Duodenal mucosa (tissue), 2 donors: ENCODE results near the gene MDGA2.
"Not testable (repeated sequence)": the region's sequence is repeated elsewhere in the genome, so short reads cannot be mapped to it uniquely, and the experiment has no call there.

Experiments
- H3K27ac ChIP-seq: one replicate; pipeline ENCODE4 v1.7.0; 2013; ENCODE audit warnings: low read depth, low read length
- H3K27me3 ChIP-seq, 2 donors: one replicate each; pipeline ENCODE4 v1.7.0; 2013; ENCODE audit warnings: low read length in 2 of 2, control low read depth in 1 of 2; ENCODE audit not compliant: insufficient read depth in 2 of 2, control insufficient read depth in 1 of 2
- H3K36me3 ChIP-seq, 2 donors: one replicate each; pipeline ENCODE4 v1.7.0; 2013; ENCODE audit warnings: low read length in 2 of 2, control low read depth in 1 of 2; ENCODE audit not compliant: insufficient read depth in 2 of 2, control insufficient read depth in 1 of 2
- H3K4me1 ChIP-seq, 2 donors: one replicate each; pipeline ENCODE4 v1.7.0; 2013; ENCODE audit warnings: low read length in 2 of 2, control low read depth in 1 of 2; ENCODE audit not compliant: insufficient read depth in 2 of 2, control insufficient read depth in 1 of 2
- H3K4me3 ChIP-seq, 2 donors: one replicate each; pipeline ENCODE4 v1.7.0; 2013; ENCODE audit warnings: low read length in 2 of 2, low read depth in 1 of 2
- H3K9ac ChIP-seq, 2 donors: one replicate each; pipeline ENCODE4 v1.7.0; 2013; ENCODE audit warnings: low read length in 2 of 2, low read depth in 1 of 2
- H3K9me3 ChIP-seq, 2 donors: one replicate each; pipeline ENCODE4 v1.7.0; 2013; ENCODE audit warnings: low read length in 2 of 2, control low read depth in 1 of 2; ENCODE audit not compliant: control insufficient read depth in 1 of 2

The MDGA2 gene

DNA sequence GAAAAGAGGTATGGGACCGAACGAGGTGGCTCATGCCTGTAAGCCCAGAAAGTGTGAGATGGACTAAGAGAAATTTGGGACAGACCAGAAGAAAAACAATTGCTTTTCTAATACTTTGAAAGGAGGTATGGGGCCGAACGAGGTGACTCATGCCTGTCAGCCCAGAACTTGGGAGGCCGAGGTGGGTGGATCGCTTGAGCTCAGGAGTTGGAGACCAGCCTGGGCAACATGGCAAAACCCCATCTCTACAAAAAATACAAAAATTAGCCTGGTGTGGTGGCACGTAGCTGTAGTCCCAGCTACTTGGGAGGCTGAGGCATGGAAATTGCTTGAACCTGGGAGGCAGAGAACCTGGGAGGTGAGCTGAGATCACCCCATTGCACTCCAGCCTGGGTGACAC lies 483.2 kb downstream of the MDGA2 start:
- H3K9ac ChIP-seq, H3K4me3 ChIP-seq, H3K27me3 ChIP-seq, H3K4me1 ChIP-seq, H3K27ac ChIP-seq, H3K9me3 ChIP-seq, H3K36me3 ChIP-seq: not testable (repeated sequence)

DNA sequence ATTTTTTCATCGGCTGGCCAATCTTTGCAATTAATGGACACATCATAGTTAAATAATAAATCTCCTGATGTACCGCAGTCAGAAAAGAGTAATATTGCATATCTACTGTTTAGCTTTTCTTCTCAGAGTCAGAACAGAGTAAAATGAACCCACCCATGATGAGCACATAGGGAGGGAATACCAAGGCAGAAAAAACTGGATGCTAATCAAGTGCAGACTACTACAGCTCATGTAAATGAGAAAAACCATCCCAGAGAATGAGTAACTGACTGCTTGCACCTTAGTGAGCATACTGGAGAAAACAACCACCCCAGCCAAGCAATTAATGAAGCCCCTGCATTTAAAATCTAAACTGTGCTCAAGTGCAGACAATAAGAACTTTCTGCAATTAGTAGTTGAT lies 483.7 kb downstream of the MDGA2 start:
- Histone ChIP-seq H3K27ac (no peak overlapping the region), H3K9ac (no peak overlapping the region), H3K4me1 (no peaks in the 10 kb centered on the region), H3K9me3 (no peaks in the 10 kb centered on the region), H3K36me3 (no peaks in the 10 kb centered on the region), H3K27me3 (no peaks in the 10 kb centered on the region), H3K4me3 (no peak overlapping the region)

DNA sequence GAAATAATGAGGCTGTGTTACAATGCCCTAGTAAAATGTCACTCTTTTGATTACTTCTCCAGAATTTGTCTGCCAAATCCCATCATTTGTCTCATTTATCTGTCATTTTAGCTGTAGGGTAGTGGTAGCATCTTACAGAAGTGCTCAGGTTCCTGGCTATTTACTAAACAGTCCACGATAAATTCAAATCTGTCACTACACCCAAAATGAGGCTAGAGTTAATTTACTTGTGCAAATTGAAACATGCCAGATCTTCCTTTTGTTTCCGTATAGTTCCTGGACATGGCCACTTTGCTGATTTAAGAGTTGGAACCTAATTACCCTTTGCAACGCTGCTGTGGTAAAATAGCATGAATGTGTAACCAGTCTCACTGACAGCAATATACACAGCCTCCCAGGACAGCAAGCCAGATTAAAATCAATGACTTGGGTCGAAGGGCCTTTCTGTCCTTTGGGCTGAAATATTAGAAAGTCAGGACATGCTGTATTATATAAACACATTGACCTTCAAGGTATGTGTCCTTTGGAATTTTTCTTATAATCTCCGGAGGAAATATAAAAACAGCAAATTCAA lies 485.4 kb downstream of the MDGA2 start:
- no peak overlapping the region for H3K9ac ChIP-seq
- no peaks in the 10 kb centered on the region for H3K27me3 ChIP-seq
- H3K27ac ChIP-seq: no peak overlapping the region
- H3K4me1 ChIP-seq: no peaks in the 10 kb centered on the region
- no peak overlapping the region for H3K4me3 ChIP-seq
- no peaks in the 10 kb centered on the region for H3K9me3 ChIP-seq
- H3K36me3 ChIP-seq: no peaks in the 10 kb centered on the region

DNA sequence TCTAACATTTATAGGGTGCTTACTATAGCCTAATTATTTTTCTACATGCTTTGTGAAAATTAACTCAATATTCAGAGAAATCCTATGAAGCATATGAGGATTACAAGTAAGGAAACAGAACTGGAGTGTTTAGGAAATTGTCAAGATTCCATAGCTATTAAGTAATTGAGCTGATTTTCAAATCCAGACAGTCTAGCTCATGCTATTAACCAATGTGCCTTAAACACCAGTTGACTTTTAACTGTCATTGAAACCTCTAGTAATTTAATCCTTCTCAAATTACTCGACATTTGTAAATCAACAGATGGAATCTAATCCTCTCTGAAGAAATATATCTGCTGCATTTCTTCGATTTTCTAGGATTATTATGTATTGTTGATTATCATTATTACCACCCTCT lies 488.9 kb downstream of the MDGA2 start:
- no peak overlapping the region for H3K9ac ChIP-seq
- no peaks in the 10 kb centered on the region for H3K27me3 ChIP-seq
- H3K9me3 ChIP-seq: no peaks in the 10 kb centered on the region
- no peaks in the 10 kb centered on the region for H3K4me1 ChIP-seq
- H3K36me3 ChIP-seq: no peaks in the 10 kb centered on the region
- no peak overlapping the region for H3K27ac ChIP-seq
- H3K4me3 ChIP-seq: no peak overlapping the region

DNA sequence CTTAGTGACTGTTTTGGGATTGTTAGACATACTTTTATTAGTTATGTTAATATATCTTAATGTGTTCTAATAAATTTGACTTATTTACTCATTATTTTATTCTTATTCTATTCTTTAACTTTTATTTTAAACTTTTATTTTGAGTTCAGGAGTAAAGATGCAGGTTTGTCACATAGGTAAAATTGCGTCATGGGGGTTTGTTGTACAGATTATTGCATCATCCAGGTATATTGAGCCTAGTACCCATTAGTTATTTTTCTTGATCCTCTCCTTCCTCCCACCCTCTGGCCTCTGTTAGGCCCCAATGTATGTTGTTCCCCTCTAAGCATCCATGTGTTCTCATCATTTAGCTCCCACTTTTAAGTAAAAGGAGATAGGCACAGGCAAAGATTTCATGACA lies 495.5 kb downstream of the MDGA2 start:
- Histone ChIP-seq H3K4me3 (no peak overlapping the region), H3K9ac (no peak overlapping the region), H3K4me1 (no peaks in the 10 kb centered on the region), H3K36me3 (no peaks in the 10 kb centered on the region), H3K27ac (no peak overlapping the region), H3K27me3 (no peaks in the 10 kb centered on the region), H3K9me3 (no peaks in the 10 kb centered on the region)

DNA sequence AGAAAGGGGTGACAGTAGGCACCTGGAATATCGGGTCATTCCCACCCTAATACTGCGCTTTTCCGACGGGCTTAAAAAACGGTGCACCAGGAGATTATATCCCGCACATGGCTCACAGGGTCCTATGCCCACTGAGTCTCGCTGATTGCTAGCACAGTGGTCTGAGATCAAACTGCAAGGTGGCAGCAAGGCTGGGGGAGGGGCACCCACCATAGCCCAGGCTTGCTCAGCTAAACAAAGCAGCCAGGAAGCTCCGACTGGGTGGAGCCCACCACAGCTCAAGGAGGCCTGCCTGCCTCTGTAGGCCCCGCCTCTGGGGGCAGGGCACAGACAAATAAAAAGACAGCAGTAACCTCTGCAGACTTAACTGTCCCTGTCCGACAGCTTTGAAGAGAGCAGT lies 503.5 kb downstream of the MDGA2 start:
- not testable (repeated sequence) for H3K36me3 ChIP-seq, H3K27me3 ChIP-seq

DNA sequence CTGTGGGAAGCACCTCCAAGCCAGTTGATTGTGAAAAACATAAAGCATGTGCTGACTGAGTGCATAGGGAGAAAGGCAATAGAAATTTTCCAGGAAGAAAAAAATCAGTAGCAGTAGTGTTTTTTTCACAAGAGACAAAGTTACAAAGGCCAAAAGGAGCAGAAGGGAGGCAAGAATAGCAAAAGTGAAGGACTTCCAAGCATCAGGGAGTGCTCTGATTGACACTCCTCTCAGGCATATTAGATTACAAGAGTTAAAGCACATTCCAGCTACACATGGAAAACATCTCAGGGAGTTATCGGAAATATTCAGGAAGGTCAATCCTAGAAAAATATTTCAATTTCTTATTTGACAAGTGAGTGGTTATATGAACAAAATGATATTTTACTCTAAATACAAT lies 508.0 kb downstream of the MDGA2 start:
- Histone ChIP-seq H3K27ac (no peak overlapping the region), H3K4me1 (no peaks in the 10 kb centered on the region), H3K4me3 (no peak overlapping the region), H3K9me3 (peaks cover 0 to 3% of the 10 kb centered on the region in 2 donors), H3K27me3 (no peaks in the 10 kb centered on the region), H3K9ac (no peak overlapping the region), H3K36me3 (no peaks in the 10 kb centered on the region)

More for the DNA sequence above, 503.5 kb downstream of the MDGA2 start:
- not testable (repeated sequence) for H3K9ac ChIP-seq, H3K27ac ChIP-seq, H3K4me3 ChIP-seq, H3K4me1 ChIP-seq, H3K9me3 ChIP-seq

DNA sequence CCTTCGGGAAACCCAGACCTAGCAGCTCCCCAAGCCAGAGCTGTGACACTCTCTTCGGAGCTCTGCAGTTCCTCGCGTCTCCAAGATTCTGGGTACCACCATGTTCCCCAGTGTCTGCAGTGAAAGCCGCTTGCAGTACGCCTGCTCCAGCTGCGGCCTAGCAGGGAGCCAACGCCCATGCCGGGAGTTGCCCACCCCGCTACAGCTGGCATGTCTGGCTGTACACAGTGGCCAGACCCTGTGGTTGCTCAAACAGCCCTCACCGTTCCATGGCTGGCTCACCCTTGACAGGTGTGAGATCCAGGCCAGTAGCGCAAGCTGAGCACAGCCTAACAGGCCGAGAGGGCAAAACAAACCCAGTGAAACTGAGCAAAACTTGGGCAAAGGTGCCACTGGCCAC lies 520.0 kb downstream of the MDGA2 start:
- H3K9me3 ChIP-seq: peaks cover 0 to 3% of the 10 kb centered on the region in 2 donors
- no peaks in the 10 kb centered on the region for H3K36me3 ChIP-seq
- H3K4me3 ChIP-seq: no peak overlapping the region
- H3K9ac ChIP-seq: no peak overlapping the region
- no peak overlapping the region for H3K27ac ChIP-seq
- no peaks in the 10 kb centered on the region for H3K27me3 ChIP-seq
- H3K4me1 ChIP-seq: no peaks in the 10 kb centered on the region

DNA sequence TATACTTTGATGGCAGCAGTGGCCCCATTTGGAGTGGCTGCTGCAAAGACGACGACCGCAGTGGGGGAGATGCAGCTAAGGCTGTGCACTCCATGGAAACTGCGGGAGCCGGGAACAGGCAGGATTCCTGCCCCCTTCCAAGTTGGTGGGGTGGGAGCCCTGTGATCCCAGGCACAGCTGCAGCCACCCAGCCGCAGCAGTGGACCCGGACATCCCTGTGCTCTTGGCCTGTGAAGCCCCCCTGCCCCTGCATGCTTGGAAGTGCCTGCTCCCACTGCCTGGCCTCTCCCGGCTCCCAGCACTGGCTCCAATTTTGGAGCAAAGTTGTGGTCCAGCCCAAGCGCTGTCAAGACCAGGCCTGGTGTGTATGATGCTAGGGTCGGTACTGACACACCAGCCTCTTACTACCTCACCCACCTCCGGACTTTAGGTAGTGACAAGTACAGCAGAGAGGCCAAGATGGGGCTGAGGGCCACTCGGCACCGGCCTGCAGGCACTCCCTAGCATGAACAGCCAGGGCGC lies 521.1 kb downstream of the MDGA2 start:
- Histone ChIP-seq H3K27ac (no peak overlapping the region), H3K4me1 (no peaks in the 10 kb centered on the region), H3K4me3 (no peak overlapping the region), H3K9ac (no peak overlapping the region), H3K27me3 (no peaks in the 10 kb centered on the region), H3K9me3 (peaks cover 0 to 3% of the 10 kb centered on the region in 2 donors), H3K36me3 (no peaks in the 10 kb centered on the region)

DNA sequence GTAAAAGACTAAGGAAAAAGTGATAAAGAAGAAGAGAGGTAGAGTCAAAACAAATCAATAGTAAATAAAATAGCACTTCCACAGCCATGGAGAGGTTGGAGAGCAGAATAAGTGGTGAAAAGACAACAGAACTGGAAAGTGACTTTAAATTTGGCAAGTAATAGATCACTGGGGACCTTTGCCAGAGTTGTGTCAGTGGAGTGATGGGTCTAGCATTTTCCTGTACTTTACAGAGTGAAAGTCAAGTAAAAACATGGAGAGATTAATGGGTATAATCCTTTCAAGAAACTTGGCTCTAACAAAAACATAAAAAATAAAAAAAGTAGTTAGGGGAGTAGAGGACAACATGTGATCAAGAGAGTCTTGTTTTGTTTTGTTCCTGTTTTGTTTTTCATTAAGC lies 521.7 kb downstream of the MDGA2 start:
- Histone ChIP-seq H3K9me3 (peaks cover 0 to 3% of the 10 kb centered on the region in 2 donors), H3K36me3 (no peaks in the 10 kb centered on the region), H3K4me1 (no peaks in the 10 kb centered on the region), H3K9ac (no peak overlapping the region), H3K27me3 (no peaks in the 10 kb centered on the region), H3K4me3 (no peak overlapping the region), H3K27ac (no peak overlapping the region)

DNA sequence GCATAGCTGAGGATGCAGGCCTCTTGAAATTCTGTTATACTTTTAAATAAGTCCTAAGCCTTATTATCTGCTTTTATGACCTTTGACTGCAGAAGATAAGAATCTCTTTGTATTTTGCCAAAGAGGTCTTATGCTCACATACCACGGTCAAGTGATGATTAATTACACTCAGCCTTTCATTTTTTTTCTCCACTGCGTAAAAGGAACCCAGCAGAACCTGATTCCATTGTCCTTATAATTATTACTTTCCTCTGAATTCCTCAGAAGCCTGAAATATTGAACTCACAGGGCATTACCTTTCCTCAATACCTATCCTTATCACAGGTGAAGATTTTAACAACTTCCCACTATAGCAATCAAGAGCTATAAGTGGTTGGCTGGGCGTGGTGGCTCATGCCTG lies 525.1 kb downstream of the MDGA2 start:
- Histone ChIP-seq H3K27me3 (no peaks in the 10 kb centered on the region), H3K27ac (no peak overlapping the region), H3K4me3 (no peak overlapping the region), H3K4me1 (no peaks in the 10 kb centered on the region), H3K9me3 (peaks cover 0 to 3% of the 10 kb centered on the region in 2 donors), H3K36me3 (no peaks in the 10 kb centered on the region), H3K9ac (no peak overlapping the region)
